Endodermal cell (in vitro differentiated cells): Measurements from ENCODE around the gene AKAP13. TPM values are rescaled to one million over a fixed set of nuclear protein-coding genes. Genes with fewer than 3 reads are reported as not detected.

ENCODE experiments used
- DNase-seq: peaks from one replicate; pipeline ENCODE4 v3.0.0-alpha.2; 2017
- H3K27ac ChIP-seq: 2 replicates; pipeline ENCODE4 v1.5.1; 2013; ENCODE audit warnings: mild to moderate bottlenecking, low read depth, low read length, moderate library complexity
- H3K27me3 ChIP-seq: 2 replicates; pipeline ENCODE4 v1.6.1; 2013; ENCODE audit warnings: mild to moderate bottlenecking, low read length, moderate library complexity; ENCODE audit not compliant: insufficient read depth, control insufficient read depth, poor library complexity, severe bottlenecking
- H3K36me3 ChIP-seq: 2 replicates; pipeline ENCODE4 v1.7.0; 2013; ENCODE audit warnings: mild to moderate bottlenecking, low read length, moderate library complexity; ENCODE audit not compliant: control insufficient read depth, insufficient read depth
- H3K4me1 ChIP-seq: one replicate; pipeline ENCODE4 v1.7.0; 2013; ENCODE audit warnings: low read length; ENCODE audit not compliant: control insufficient read depth, insufficient read depth
- H3K4me3 ChIP-seq: 2 replicates; pipeline ENCODE4 v1.5.1; 2013; ENCODE audit warnings: mild to moderate bottlenecking, low read length, moderate library complexity
- H3K9ac ChIP-seq: 2 replicates; pipeline ENCODE4 v1.6.1; 2013; ENCODE audit warnings: mild to moderate bottlenecking, low read length, moderate library complexity; ENCODE audit not compliant: poor library complexity, severe bottlenecking; ENCODE audit errors: extremely low read depth
- H3K9me3 ChIP-seq: 2 replicates; pipeline ENCODE4 v1.6.1; 2013; ENCODE audit warnings: mild to moderate bottlenecking, low read length, moderate library complexity; ENCODE audit not compliant: control insufficient read depth
- H3K27ac Mint-ChIP-seq: 2 replicates; pipeline ENCODE4 v1.8.0; 2020; ENCODE audit warnings: mixed read lengths
- H3K27me3 Mint-ChIP-seq: 2 replicates; pipeline ENCODE4 v1.8.0; 2021; ENCODE audit warnings: mild to moderate bottlenecking, mixed read lengths; ENCODE audit not compliant: insufficient read depth
- H3K36me3 Mint-ChIP-seq: 2 replicates; pipeline ENCODE4 v1.8.0; 2020; ENCODE audit warnings: low read depth, mixed read lengths
- H3K4me1 Mint-ChIP-seq: 2 replicates; pipeline ENCODE4 v1.8.0; 2020; ENCODE audit warnings: mixed read lengths
- H3K4me3 Mint-ChIP-seq: 2 replicates; pipeline ENCODE4 v1.8.0; 2020; ENCODE audit warnings: mild to moderate bottlenecking, moderate library complexity, mixed read lengths
- H3K9me3 Mint-ChIP-seq: 2 replicates; pipeline ENCODE4 v1.8.0; 2020; ENCODE audit warnings: mild to moderate bottlenecking, mixed read lengths
- CTCF ChIP-seq: fragments of 200-600 bp; sonication (generic); conservative IDR thresholded peaks from 2 replicates; pipeline ENCODE4 v1.5.0; 2021; ENCODE audit warnings: antibody characterized with exemption, mild to moderate bottlenecking
- WGBS, 2 experiments: methylation state at CpG; one replicate each; pipeline versions ENCODE4 v1.1.5 to v1.1.7; 2013; ENCODE audit warnings: missing lambda C conversion rate in 2 of 2, mixed read lengths in 1 of 2; ENCODE audit not compliant: insufficient coverage in 1 of 2, insufficient read length in 1 of 2; 5-methylcytosine and 5-hydroxymethylcytosine counted together
- total RNA-seq, 2 donors: library from RNA; stranded (reverse); fragmentation: NEBNext Ultra II Directional in 1 of 2; extraction: Animal tissue kit (Norgen Biotek cat#: 25700) in 1 of 2; gene quantifications; 2 replicates in 1 of 2; 3 replicates in 1 of 2; pipeline ENCODE4 v1.2.1, GENCODE V29; 2021

AKAP13 gene
- total RNA-seq, 2 donors from 2014 or later, result 115 to 131 TPM

- 86 to 90% methylated on average over 2 to 5 of the region's 5 CpGs for WGBS, 2 experiments
- TF ChIP-seq CTCF, result no peak
- DNase-seq, result no peak
These were observed 390.9 kb downstream of the AKAP13 start for GRCh38 chr15:85771271-85771670.

GRCh38 chr15:85771781-85772445 lies 391.5 kb downstream of the AKAP13 start:
- Histone ChIP-seq H3K27ac (peak overlapping the region; percentile 32), H3K4me3 (no peak overlapping the region), H3K27me3 (no peaks in the 10 kb centered on the region), H3K9me3 (no peaks in the 10 kb centered on the region), H3K4me1 (no peaks in the 10 kb centered on the region), H3K9ac (no peak overlapping the region), H3K36me3 (peaks cover 5% of the 10 kb centered on the region)
- peaks cover 18% of the 10 kb centered on the region for H3K36me3 Mint-ChIP-seq
- no peaks in the 10 kb centered on the region for H3K9me3 Mint-ChIP-seq
- H3K4me1 Mint-ChIP-seq, result no peaks in the 10 kb centered on the region
- peak overlapping the region; percentile 41 for H3K27ac Mint-ChIP-seq
- H3K27me3 Mint-ChIP-seq, result no peaks in the 10 kb centered on the region
- DNase-seq, result no peak
- WGBS, 2 experiments, result 91 to 94% methylated on average over 11 to 13 of the region's 13 CpGs
- H3K4me3 Mint-ChIP-seq, result no peak overlapping the region
- TF ChIP-seq CTCF, result no peak

More at GRCh38 chr15:85771271-85771670, 390.9 kb downstream of the AKAP13 start:
- Histone ChIP-seq H3K9me3 (no peaks in the 10 kb centered on the region), H3K4me1 (no peaks in the 10 kb centered on the region), H3K4me3 (no peak overlapping the region), H3K27me3 (no peaks in the 10 kb centered on the region), H3K9ac (no peak overlapping the region), H3K27ac (no peak overlapping the region), H3K36me3 (peaks cover 5% of the 10 kb centered on the region)
- H3K4me3 Mint-ChIP-seq, result no peak overlapping the region
- peaks cover 5% of the 10 kb centered on the region for H3K4me1 Mint-ChIP-seq
- H3K36me3 Mint-ChIP-seq, result peaks cover 18% of the 10 kb centered on the region
- H3K9me3 Mint-ChIP-seq, result no peaks in the 10 kb centered on the region
- H3K27ac Mint-ChIP-seq, result no peak overlapping the region
- no peaks in the 10 kb centered on the region for H3K27me3 Mint-ChIP-seq

GRCh38 chr15:85772668-85773067 lies 392.3 kb downstream of the AKAP13 start:
- peaks cover 20% of the 10 kb centered on the region for H3K36me3 Mint-ChIP-seq

More at GRCh38 chr15:85772668-85773067, 392.3 kb downstream of the AKAP13 start:
- DNase-seq, result no peak
- H3K36me3 ChIP-seq, result peaks cover 5% of the 10 kb centered on the region
- H3K27ac ChIP-seq, result peak overlapping the region; percentile 17
- no peak for TF ChIP-seq CTCF
- no peak overlapping the region for H3K9ac ChIP-seq
- no peaks in the 10 kb centered on the region for H3K9me3 ChIP-seq
- Mint-ChIP-seq H3K4me3 (no peak overlapping the region), H3K27ac (peak overlapping the region; percentile 41), H3K4me1 (no peaks in the 10 kb centered on the region), H3K9me3 (no peaks in the 10 kb centered on the region), H3K27me3 (no peaks in the 10 kb centered on the region)
- WGBS, 2 experiments, result 92 to 98% methylated on average over 7 to 9 of the region's 9 CpGs
- no peak overlapping the region for H3K4me3 ChIP-seq
- H3K4me1 ChIP-seq, result no peaks in the 10 kb centered on the region
- H3K27me3 ChIP-seq, result no peaks in the 10 kb centered on the region
